ENCODE measurements around the gene VWF.

DNA sequence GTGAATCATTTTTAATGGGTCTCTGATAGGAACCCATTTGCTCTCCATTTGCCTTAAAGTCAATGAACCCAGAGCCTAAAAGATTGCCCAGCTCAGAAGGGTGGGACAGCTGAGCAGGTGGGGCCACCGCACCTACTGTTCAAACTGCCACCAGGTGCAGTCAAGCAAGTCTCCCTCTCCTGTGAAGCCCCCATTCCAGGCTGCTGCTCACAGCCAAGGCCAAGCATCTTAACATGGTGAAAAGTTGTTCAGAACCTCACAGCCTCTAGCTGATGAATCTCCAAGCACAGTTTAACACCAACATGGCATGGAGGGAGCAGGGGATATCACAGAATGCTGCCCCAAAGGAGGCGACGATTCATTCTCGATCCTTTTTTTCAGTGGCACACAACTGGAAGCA is 209.0 kb downstream of the VWF start:
- TF ChIP-seq, protein P1, sequence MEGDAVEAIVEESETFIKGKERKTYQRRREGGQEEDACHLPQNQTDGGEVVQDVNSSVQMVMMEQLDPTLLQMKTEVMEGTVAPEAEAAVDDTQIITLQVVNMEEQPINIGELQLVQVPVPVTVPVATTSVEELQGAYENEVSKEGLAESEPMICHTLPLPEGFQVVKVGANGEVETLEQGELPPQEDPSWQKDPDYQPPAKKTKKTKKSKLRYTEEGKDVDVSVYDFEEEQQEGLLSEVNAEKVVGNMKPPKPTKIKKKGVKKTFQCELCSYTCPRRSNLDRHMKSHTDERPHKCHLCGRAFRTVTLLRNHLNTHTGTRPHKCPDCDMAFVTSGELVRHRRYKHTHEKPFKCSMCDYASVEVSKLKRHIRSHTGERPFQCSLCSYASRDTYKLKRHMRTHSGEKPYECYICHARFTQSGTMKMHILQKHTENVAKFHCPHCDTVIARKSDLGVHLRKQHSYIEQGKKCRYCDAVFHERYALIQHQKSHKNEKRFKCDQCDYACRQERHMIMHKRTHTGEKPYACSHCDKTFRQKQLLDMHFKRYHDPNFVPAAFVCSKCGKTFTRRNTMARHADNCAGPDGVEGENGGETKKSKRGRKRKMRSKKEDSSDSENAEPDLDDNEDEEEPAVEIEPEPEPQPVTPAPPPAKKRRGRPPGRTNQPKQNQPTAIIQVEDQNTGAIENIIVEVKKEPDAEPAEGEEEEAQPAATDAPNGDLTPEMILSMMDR (IDR thresholded peaks at IDR 0.05): no peak
- TF ChIP-seq POLR2A (IDR thresholded peaks at IDR 0.05) (no peak), EP300 (IDR thresholded peaks at IDR 0.05) (no peak)
